22Rv1 (cell line): ENCODE data around the gene CD44.

Experiments used
- H3K27ac ChIP-seq: fragments of 450-650 bp; 2 replicates; pipeline ENCODE4 v1.5.1; 2017
- ZFX ChIP-seq: fragments of 450-650 bp; IDR thresholded peaks from 2 replicates; pipeline ENCODE4 v1.6.1; 2017; ENCODE audit warnings: antibody characterized with exemption, borderline replicate concordance
- TF ChIP-seq, protein P1 (sequence below): fragments of 450-650 bp; IDR thresholded peaks from 2 replicates; pipeline ENCODE4 v1.5.1; 2017; ENCODE audit warnings: mild to moderate bottlenecking

CD44 gene

DNA sequence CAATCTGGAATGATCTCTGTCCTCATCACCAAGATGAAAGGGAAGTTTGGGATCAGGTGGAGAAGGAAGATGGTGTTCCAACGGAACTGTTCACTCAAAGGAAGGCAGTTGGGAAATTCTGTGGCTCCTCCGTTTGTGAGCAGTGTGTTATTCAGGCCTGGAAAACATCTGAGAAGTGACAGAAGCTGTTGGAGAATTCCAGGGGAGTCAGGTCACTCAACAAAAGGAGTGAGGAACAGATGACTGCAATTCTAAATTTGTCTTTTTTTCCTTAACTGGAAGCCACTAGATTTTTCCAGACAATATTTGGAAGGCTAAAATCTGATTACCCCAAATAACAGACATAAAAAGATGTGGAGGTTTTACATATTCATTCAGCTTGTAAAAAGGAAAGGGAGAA is 107.8 kb downstream of the CD44 start:
- TF ChIP-seq, protein P1, sequence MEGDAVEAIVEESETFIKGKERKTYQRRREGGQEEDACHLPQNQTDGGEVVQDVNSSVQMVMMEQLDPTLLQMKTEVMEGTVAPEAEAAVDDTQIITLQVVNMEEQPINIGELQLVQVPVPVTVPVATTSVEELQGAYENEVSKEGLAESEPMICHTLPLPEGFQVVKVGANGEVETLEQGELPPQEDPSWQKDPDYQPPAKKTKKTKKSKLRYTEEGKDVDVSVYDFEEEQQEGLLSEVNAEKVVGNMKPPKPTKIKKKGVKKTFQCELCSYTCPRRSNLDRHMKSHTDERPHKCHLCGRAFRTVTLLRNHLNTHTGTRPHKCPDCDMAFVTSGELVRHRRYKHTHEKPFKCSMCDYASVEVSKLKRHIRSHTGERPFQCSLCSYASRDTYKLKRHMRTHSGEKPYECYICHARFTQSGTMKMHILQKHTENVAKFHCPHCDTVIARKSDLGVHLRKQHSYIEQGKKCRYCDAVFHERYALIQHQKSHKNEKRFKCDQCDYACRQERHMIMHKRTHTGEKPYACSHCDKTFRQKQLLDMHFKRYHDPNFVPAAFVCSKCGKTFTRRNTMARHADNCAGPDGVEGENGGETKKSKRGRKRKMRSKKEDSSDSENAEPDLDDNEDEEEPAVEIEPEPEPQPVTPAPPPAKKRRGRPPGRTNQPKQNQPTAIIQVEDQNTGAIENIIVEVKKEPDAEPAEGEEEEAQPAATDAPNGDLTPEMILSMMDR: no peak
- no peak for TF ChIP-seq ZFX
- H3K27ac ChIP-seq: no peak overlapping the region

DNA sequence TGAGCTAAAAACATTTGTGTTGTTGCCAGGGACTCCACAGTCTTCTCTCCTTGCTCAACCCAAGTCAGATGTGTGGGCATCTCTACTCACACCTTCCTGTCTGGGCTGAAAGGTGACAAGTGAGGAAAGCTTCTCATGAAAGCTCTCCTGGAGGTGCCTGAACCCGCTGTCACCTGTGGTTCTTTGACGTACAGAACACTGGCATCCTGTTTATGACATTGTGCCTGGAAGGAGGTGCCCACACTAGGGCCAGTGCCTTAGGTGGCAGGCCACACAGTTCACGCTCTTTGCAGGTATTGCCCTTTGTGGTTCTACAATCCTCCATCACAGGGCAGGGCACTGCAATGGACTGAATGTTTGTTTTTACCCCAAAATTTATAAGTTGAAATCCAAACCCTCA is 108.5 kb downstream of the CD44 start:
- TF ChIP-seq ZFX: no peak
- TF ChIP-seq, protein P1: no peak
- H3K27ac ChIP-seq: no peak overlapping the region

DNA sequence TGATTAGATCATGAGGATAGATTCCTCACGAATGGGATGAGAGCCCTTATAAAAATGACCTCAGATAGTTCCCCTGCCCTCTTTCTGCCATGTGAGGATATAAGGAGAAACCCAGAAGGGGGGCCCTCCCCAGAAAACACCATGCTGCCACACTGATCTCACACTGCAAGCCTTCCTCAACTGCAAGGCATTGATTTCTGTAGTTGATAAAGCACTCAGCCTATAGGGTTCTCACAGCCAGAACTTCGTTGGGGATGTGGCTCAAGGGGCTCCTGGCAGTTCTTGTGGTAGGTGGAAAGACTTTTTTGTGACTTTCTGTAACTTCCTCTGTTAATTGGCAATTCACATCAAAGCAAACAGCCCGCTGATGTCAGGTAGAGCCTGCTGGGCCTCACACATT is 108.9 kb downstream of the CD44 start:
- TF ChIP-seq, protein P1: no peak
- TF ChIP-seq ZFX: no peak
- no peak overlapping the region for H3K27ac ChIP-seq

DNA sequence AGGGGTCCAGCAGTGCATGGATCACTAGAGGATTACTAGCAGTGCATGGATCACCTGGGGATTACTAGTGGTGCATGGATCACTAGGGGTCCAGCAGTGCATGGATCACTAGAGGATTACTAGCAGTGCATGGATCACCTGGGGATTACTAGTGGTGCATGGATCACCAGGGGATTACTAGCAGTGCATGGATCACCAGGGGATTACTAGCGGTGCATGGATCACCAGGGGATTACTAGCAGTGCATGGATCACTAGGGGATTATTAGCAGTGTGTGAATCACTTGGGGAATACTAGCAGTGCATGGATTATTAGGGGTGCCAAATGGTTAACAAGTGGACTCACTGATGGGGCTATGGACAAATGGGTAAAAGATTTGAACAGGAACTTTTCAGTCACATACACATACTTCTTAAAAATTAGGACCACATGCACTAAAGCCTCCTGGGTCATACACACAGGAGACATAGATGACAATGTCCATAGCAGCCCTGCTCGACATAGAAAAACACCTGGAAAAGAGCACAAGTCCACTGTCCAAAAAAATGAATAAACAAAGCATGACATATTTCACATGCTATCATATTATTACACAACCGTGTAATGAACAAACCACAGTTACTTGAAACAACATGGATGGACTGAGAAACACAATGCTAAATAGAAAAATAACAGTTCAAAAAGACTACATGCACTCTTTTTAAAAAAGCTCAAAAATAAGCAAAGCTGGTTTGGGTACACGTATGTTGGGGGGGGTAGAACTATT is 109.8 kb downstream of the CD44 start:
- no peak for TF ChIP-seq ZFX
- TF ChIP-seq, protein P1: no peak
- no peak overlapping the region for H3K27ac ChIP-seq

DNA sequence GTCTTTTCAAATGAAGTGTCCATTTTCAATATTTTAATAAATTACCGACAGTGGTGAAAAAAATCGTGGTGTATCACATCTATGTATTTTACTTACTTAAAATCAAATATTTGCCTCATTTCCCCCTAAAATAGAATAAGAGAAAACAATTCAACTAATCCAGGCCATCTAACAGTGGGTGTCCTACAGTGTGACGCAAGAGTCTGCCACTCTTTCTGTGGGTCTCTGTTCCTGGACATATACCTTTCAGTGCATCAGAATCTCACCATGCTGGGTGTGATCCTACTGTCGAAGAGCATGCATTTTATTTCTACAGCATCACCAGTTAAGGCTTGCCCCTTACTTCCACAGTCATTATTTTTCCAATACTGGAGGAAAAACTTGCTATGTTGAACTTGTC is 111.2 kb downstream of the CD44 start:
- TF ChIP-seq, protein P1: no peak
- no peak for TF ChIP-seq ZFX
- no peak overlapping the region for H3K27ac ChIP-seq

DNA sequence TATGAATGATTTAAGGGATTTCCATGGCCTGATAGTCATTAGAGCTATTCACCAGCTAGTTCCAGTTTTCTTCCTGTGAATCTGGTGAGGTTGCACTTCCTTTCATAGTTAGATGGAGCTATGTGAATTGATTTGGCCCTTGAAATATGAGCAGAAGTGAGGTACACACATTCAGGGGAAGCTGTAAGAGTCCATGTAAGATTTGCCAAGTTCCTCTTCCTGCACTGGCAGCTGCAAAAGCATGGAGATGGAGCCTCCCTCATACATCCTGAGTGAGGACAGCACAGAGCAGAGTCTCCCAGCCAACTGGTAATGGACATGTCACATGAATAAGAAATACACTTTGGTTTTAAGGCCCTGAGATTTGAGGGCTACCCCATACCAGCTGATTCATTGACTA is 111.7 kb downstream of the CD44 start:
- no peak overlapping the region for H3K27ac ChIP-seq
- no peak for TF ChIP-seq ZFX
- TF ChIP-seq, protein P1: no peak

DNA sequence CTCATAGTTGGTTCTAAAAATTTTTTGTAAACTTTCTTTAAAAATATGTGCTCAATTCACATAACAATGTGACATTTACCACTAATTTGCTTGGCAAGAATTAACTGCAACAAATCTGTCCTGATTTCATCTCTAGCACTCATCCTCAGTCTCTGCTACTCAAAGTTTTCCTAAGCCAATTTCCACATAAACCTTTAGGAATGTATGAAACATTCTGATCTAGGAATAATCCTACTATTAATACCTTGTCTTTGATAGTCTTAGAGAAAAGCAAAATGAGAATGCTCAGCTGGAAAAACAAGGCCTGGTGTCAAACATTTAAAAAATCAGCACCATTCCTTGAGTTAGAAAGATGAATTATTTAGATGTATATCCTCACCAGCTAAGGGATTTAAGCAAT is 114.3 kb downstream of the CD44 start:
- H3K27ac ChIP-seq: no peak overlapping the region
- no peak for TF ChIP-seq ZFX
- TF ChIP-seq, protein P1: no peak
